GM21515 (cell line): ENCODE results near the gene ZNF20.
"Not testable (repeated sequence)": the region's sequence is repeated elsewhere in the genome, so short reads cannot be mapped to it uniquely, and the experiment has no call there.

Experiments used
- ATAC-seq: cut with Tn5 transposase; IDR thresholded peaks from one replicate; pipeline ENCODE4 v1.9.1; 2021; ENCODE audit not compliant: unreplicated experiment

ZNF20 gene

GRCh38 chr19:12113121-12113520 lies 27.0 kb downstream of the ZNF20 start:
- ATAC-seq, result no peak

- ATAC-seq, result no peak
Observed at GRCh38 chr19:12112701-12113100, 27.4 kb downstream of the ZNF20 start.

GRCh38 chr19:12111943-12112637 lies 28.1 kb downstream of the ZNF20 start:
- no peak for ATAC-seq

- no peak for ATAC-seq
Observed at GRCh38 chr19:12111176-12111575, 29.0 kb downstream of the ZNF20 start.

GRCh38 chr19:12103909-12104308 lies 36.2 kb downstream of the ZNF20 start:
- not testable (repeated sequence) for ATAC-seq

- no peak for ATAC-seq
Observed at GRCh38 chr19:12098040-12098439, 42.1 kb downstream of the ZNF20 start.

- no peak for ATAC-seq
Observed at GRCh38 chr19:12095111-12095790, 44.9 kb downstream of the ZNF20 start.

- ATAC-seq, result no peak
Observed at GRCh38 chr19:12093777-12094176, 46.4 kb downstream of the ZNF20 start.

- ATAC-seq, result no peak
Observed at GRCh38 chr19:12092956-12093355, 47.2 kb downstream of the ZNF20 start.

- ATAC-seq, result no peak
Observed at GRCh38 chr19:12092065-12092867, 47.9 kb downstream of the ZNF20 start.

- ATAC-seq, result no peak
Observed at GRCh38 chr19:12090807-12091206, 49.3 kb downstream of the ZNF20 start.

- ATAC-seq, result no peak
Observed at GRCh38 chr19:12085074-12085818, 54.9 kb downstream of the ZNF20 start.

- not testable (repeated sequence) for ATAC-seq
Observed at GRCh38 chr19:12083336-12083735, 56.8 kb downstream of the ZNF20 start.
